ENCODE data around the gene PBRM1. TPM values are rescaled to one million over a fixed set of nuclear protein-coding genes. Genes with fewer than 3 reads are reported as not detected.

Gene PBRM1
- total RNA-seq = 53.8 and 64.0 TPM in 2 replicates

GRCh38 chr3:52685709-52686691 lies at the start of gene PBRM1, which contains the start of gene GNL3:
Gene PBRM1 (minus strand): TSS chr3:52685913.
Gene GNL3 (plus strand): TSS chr3:52686032. CDS start chr3:52686093, 61 bp downstream.

GRCh38 chr3:52705688-52706686 lies 20.3 kb upstream of the PBRM1 start, which contains the start of the genes GLT8D1 and SPCS1:
Gene GLT8D1 (minus strand): TSS chr3:52705791. CDS start chr3:52700460, 5,331 bp downstream.
Gene SPCS1 (plus strand): TSS chr3:52706106. CDS start chr3:52706247, 141 bp downstream.

GRCh38 chr3:52536369-52537164 lies 149.1 kb downstream of the PBRM1 start, which contains the start of gene UQCC5:
Gene UQCC5 (plus strand): TSS chr3:52536605. CDS start chr3:52536756, 151 bp downstream.

GRCh38 chr3:52533623-52534280 lies 152.0 kb downstream of the PBRM1 start, which contains the start of gene NT5DC2:
Gene NT5DC2 (minus strand): TSS chr3:52533857. CDS start chr3:52533737, 120 bp downstream.

Other genes starting within 250 kb of the PBRM1 start
- gene SEMA3G, start 240.8 kb downstream of the PBRM1 start, total RNA-seq = under 0.01 TPM in 2 replicates
- gene TNNC1, start 231.9 kb downstream of the PBRM1 start, total RNA-seq = 0.96 and 2.5 TPM in 2 replicates
- gene NISCH, start 230.3 kb downstream of the PBRM1 start, total RNA-seq = 38.2 and 67.9 TPM in 2 replicates
- 1.1 and 2.9 TPM in 2 replicates for gene STAB1, start 190.6 kb downstream of the PBRM1 start, total RNA-seq
- gene NT5DC2, start 152.1 kb downstream of the PBRM1 start, total RNA-seq = 25.1 and 93.9 TPM in 2 replicates
- gene UQCC5, start 149.3 kb downstream of the PBRM1 start, total RNA-seq = 3.7 and 7.5 TPM in 2 replicates
- gene GNL3, start 119 bp upstream of the PBRM1 start, total RNA-seq = 160 and 167 TPM in 2 replicates
- gene GLT8D1, start 19.9 kb upstream of the PBRM1 start, total RNA-seq = 112 and 118 TPM in 2 replicates
- 71.6 and 96.6 TPM in 2 replicates for gene SPCS1, start 20.2 kb upstream of the PBRM1 start, total RNA-seq
- gene NEK4, start 85.0 kb upstream of the PBRM1 start, total RNA-seq = 17.8 and 24.7 TPM in 2 replicates
- 0.56 TPM in 1 of 2 replicates, not detected in the other for gene ITIH1, start 91.7 kb upstream of the PBRM1 start, total RNA-seq
- 0.19 and 0.85 TPM in 2 replicates for gene ITIH3, start 108.9 kb upstream of the PBRM1 start, total RNA-seq
- gene ITIH4, start 144.8 kb upstream of the PBRM1 start, total RNA-seq = 0.96 and 2.3 TPM in 2 replicates
- 0.56 TPM in 1 of 2 replicates, not detected in the other for gene MUSTN1, start 149.1 kb upstream of the PBRM1 start, total RNA-seq
- gene STIMATE, start 211.6 kb upstream of the PBRM1 start, total RNA-seq = 16.5 and 17.5 TPM in 2 replicates

All from regular cardiac myocyte (primary cell).